Endothelial cell (in vitro differentiated cells): Measurements from ENCODE around the gene GRAMD2B. TPM values are rescaled to one million over a fixed set of nuclear protein-coding genes. Genes with fewer than 3 reads are reported as not detected.

Source experiments
- DNase-seq: peaks from one replicate; pipeline ENCODE4 v3.0.0; 2021; ENCODE audit warnings: low spot score
- H3K27ac Mint-ChIP-seq: one replicate; pipeline ENCODE4 v1.8.0; 2021; ENCODE audit warnings: mixed read lengths, inconsistent platforms; ENCODE audit not compliant: unreplicated experiment
- H3K27me3 Mint-ChIP-seq: one replicate; pipeline ENCODE4 v1.8.0; 2021; ENCODE audit warnings: mild to moderate bottlenecking, moderate library complexity, mixed read lengths, inconsistent platforms; ENCODE audit not compliant: unreplicated experiment
- H3K36me3 Mint-ChIP-seq: one replicate; pipeline ENCODE4 v1.8.0; 2021; ENCODE audit warnings: mild to moderate bottlenecking, low read depth, mixed read lengths, inconsistent platforms; ENCODE audit not compliant: unreplicated experiment
- H3K4me1 Mint-ChIP-seq: one replicate; pipeline ENCODE4 v1.8.0; 2021; ENCODE audit warnings: mild to moderate bottlenecking, mixed read lengths, inconsistent platforms; ENCODE audit not compliant: unreplicated experiment
- H3K4me3 Mint-ChIP-seq: one replicate; pipeline ENCODE4 v1.8.0; 2021; ENCODE audit warnings: mild to moderate bottlenecking, mixed read lengths, inconsistent platforms; ENCODE audit not compliant: unreplicated experiment
- H3K9me3 Mint-ChIP-seq: one replicate; pipeline ENCODE4 v1.8.0; 2021; ENCODE audit warnings: mixed read lengths, inconsistent platforms; ENCODE audit not compliant: unreplicated experiment
- total RNA-seq: library from RNA; stranded (reverse); fragmentation: NEBNext Ultra II Directional; extraction: Animal tissue kit (Norgen Biotek cat#: 25700); gene quantifications from one replicate; pipeline ENCODE4 v1.2.1, GENCODE V29; 2021; ENCODE audit not compliant: unreplicated experiment
- TF ChIP-seq, protein P1 (sequence below): fragments of 200-600 bp; sonication (generic); IDR thresholded peaks from one replicate; pipeline ENCODE4 v1.5.0; 2021; ENCODE audit warnings: antibody characterized with exemption; ENCODE audit not compliant: unreplicated experiment

GRAMD2B gene
- total RNA-seq, 1 donor from 2014 or later = 13.4 TPM

GRCh38 chr5:126506079-126506478 is 82.9 kb downstream of the GRAMD2B start:
- DNase-seq = no peak
- Mint-ChIP-seq H3K4me1 (peaks cover 22% of the 10 kb centered on the region), H3K36me3 (no peaks in the 10 kb centered on the region), H3K4me3 (no peak overlapping the region), H3K27ac (peak overlapping the region; percentile 25), H3K9me3 (no peaks in the 10 kb centered on the region), H3K27me3 (peaks cover 3% of the 10 kb centered on the region)
- TF ChIP-seq, protein P1, sequence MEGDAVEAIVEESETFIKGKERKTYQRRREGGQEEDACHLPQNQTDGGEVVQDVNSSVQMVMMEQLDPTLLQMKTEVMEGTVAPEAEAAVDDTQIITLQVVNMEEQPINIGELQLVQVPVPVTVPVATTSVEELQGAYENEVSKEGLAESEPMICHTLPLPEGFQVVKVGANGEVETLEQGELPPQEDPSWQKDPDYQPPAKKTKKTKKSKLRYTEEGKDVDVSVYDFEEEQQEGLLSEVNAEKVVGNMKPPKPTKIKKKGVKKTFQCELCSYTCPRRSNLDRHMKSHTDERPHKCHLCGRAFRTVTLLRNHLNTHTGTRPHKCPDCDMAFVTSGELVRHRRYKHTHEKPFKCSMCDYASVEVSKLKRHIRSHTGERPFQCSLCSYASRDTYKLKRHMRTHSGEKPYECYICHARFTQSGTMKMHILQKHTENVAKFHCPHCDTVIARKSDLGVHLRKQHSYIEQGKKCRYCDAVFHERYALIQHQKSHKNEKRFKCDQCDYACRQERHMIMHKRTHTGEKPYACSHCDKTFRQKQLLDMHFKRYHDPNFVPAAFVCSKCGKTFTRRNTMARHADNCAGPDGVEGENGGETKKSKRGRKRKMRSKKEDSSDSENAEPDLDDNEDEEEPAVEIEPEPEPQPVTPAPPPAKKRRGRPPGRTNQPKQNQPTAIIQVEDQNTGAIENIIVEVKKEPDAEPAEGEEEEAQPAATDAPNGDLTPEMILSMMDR = no peak

DNA sequence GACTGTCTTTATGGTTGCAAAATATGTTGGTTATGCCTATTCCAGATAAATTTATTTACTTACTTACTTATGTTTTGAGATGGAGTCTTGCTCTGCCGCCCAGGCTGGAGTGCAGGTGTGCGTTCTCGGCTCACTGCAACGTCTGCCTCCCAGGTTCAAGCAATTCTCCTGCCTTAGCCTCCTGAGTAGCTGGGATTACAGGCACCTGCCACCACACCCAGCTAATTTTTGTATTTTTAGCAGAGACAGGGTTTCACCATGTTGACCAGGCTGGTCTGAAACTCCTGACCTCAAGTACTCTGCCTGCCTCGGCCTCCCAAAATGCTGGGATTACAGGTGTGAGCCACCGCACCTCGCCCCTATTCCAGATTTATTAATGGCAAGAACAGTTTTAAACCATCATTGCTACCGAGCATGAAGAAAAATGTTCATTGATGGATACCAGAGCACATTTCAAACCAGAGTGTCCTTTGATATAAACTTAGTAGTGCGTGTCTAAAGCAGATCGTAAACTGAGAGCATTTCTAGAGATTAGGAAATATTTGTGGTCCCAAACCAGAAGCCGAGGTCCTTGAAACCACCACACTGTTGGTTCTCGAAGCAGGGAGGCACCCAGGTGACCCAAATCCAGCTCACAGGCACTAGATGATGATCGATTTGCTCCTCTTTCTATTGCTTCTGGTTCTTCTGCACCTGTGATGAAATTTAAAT is 85.2 kb downstream of the GRAMD2B start:
- no peak overlapping the region for H3K27ac Mint-ChIP-seq
- no peak overlapping the region for H3K4me3 Mint-ChIP-seq
- H3K36me3 Mint-ChIP-seq = no peaks in the 10 kb centered on the region
- peaks cover 3% of the 10 kb centered on the region for H3K27me3 Mint-ChIP-seq
- H3K9me3 Mint-ChIP-seq = no peaks in the 10 kb centered on the region
- TF ChIP-seq, protein P1 = no peak
- DNase-seq = no peak
- peaks cover 22% of the 10 kb centered on the region for H3K4me1 Mint-ChIP-seq

DNA sequence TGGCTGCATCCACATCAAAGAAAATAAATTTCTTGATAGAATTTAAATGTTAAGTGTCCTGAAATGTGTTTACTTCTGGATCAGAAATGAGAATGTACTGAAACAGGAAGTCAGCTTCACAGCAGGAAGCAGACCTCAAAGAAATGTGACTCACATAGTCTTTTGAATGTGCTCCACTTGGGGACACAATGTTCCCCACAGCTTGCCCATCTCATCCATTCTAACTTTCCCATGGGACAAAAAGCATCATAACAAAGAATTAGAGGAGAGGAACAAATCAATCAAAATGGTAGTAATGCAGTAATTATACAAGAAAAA is 85.7 kb downstream of the GRAMD2B start:
- DNase-seq = no peak
- peaks cover 18% of the 10 kb centered on the region for H3K4me1 Mint-ChIP-seq
- no peaks in the 10 kb centered on the region for H3K36me3 Mint-ChIP-seq
- H3K4me3 Mint-ChIP-seq = no peak overlapping the region
- TF ChIP-seq, protein P1 = no peak
- H3K27ac Mint-ChIP-seq = no peak overlapping the region
- peaks cover 3% of the 10 kb centered on the region for H3K27me3 Mint-ChIP-seq
- no peaks in the 10 kb centered on the region for H3K9me3 Mint-ChIP-seq

GRCh38 chr5:126509339-126509738 is 86.1 kb downstream of the GRAMD2B start:
- Mint-ChIP-seq H3K27ac (no peak overlapping the region), H3K9me3 (no peaks in the 10 kb centered on the region), H3K4me1 (peaks cover 14% of the 10 kb centered on the region), H3K4me3 (no peak overlapping the region), H3K36me3 (no peaks in the 10 kb centered on the region), H3K27me3 (peaks cover 3% of the 10 kb centered on the region)
- TF ChIP-seq, protein P1 = no peak
- DNase-seq = no peak

DNA sequence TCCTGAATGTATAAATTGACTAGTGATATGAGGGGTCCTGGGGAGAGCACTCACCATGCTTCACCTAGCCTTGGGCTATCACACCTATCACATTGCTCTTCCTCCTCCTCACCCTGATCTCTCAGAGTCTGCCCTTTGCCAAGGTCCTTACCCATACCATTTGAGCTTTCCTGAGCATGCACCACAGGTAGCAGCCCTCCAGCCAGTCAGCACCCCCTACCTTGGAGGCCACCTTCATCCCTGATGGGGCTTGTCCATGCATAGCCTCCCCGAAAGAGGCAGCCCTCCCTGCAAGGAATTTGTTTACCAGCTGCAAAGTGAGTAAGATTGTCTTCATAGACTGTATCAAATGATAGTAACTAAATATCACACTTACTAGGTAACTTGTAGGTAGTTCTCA is 88.8 kb downstream of the GRAMD2B start:
- no peak overlapping the region for H3K4me3 Mint-ChIP-seq
- H3K4me1 Mint-ChIP-seq = peaks cover 11% of the 10 kb centered on the region
- DNase-seq = no peak
- TF ChIP-seq, protein P1 = no peak
- H3K36me3 Mint-ChIP-seq = no peaks in the 10 kb centered on the region
- no peak overlapping the region for H3K27ac Mint-ChIP-seq
- H3K27me3 Mint-ChIP-seq = peaks cover 3% of the 10 kb centered on the region
- H3K9me3 Mint-ChIP-seq = no peaks in the 10 kb centered on the region
